OCI-LY1 (cell line): Measurements from ENCODE around the gene DCTD.

ENCODE experiments used
- CTCF ChIP-seq: fragments of 200-600 bp; sonication (generic), shearing (Covaris generic); IDR thresholded peaks from 2 replicates; pipeline ENCODE4 v1.5.1; 2017; ENCODE audit warnings: mild to moderate bottlenecking, antibody characterized with exemption, low read length, moderate library complexity, mixed read lengths
- EZH2 ChIP-seq: fragments of 200-600 bp; sonication (generic), shearing (Covaris generic); IDR thresholded peaks from 2 replicates; pipeline ENCODE4 v1.8.0; 2017; ENCODE audit warnings: borderline replicate concordance, mixed run types, mild to moderate bottlenecking, antibody characterized with exemption, low read length, moderate library complexity, mixed read lengths

GRCh38 chr4:182890202-182890601 is 27.0 kb downstream of the DCTD start:
- TF ChIP-seq CTCF (no peak), EZH2 (no peak)
